Mammary epithelial cell (primary cell): Measurements from ENCODE around the gene SLC9A7.

Source experiments
- CTCF ChIP-seq, 2 donors: IDR thresholded peaks in 1 of 2; conservative IDR thresholded peaks in 1 of 2; 2 replicates each; pipeline ENCODE4 v1.5.1; 2011 to 2012; ENCODE audit warnings: inconsistent platforms in 2 of 2, low read length in 2 of 2, mild to moderate bottlenecking in 2 of 2, control low read depth in 1 of 2, low read depth in 1 of 2; ENCODE audit not compliant: insufficient read depth in 1 of 2; ENCODE audit errors: extremely low read depth in 1 of 2
- EZH2 ChIP-seq: IDR thresholded peaks from 2 replicates; pipeline ENCODE4 v1.6.1; 2012; ENCODE audit warnings: low read length, inconsistent platforms, borderline replicate concordance

GRCh38 chrX:46649421-46650260 is 109.3 kb downstream of the SLC9A7 start:
- no peak for TF ChIP-seq CTCF (conservative IDR thresholded peaks at IDR 0.05 in 1 of 2, IDR thresholded peaks at IDR 0.05 in 1 of 2; ENCODE audit: extremely low read depth in 1 of 2, insufficient read depth in 1 of 2, low read depth in 1 of 2, low read length in 2 of 2)
- TF ChIP-seq EZH2, result no peak
